ENCODE results near the gene ST8SIA6. TPM values are rescaled to one million over a fixed set of nuclear protein-coding genes. Genes with fewer than 3 reads are reported as not detected.

The ST8SIA6 gene
- total RNA-seq, 2 experiments from 2014 or later, result not detected

- Histone ChIP-seq H3K36me3 (ENCODE audit: insufficient read depth, low read length) (no peaks in the 10 kb centered on the region), H3K79me2 (ENCODE audit: insufficient read depth, low read depth, low read length) (no peaks in the 10 kb centered on the region), H3K4me1 (ENCODE audit: insufficient read depth, low read length, poor library complexity, severe bottlenecking) (no peaks in the 10 kb centered on the region), H3K4me2 (ENCODE audit: low read length) (no peak overlapping the region), H3K27ac (ENCODE audit: low read depth, low read length, poor library complexity, severe bottlenecking) (no peak overlapping the region), H3K9me2 (ENCODE audit: insufficient read depth, low read length) (0 out of 2 replicates have a peak, but pooled peaks cover 4% of the 10 kb centered on the region), H3K9me3 (ENCODE audit: low read length) (no peaks in the 10 kb centered on the region), H4K20me1 (ENCODE audit: insufficient read depth, low read length) (no peaks in the 10 kb centered on the region), H3K4me3 (ENCODE audit: low read depth, low read length, poor library complexity, severe bottlenecking) (no peak overlapping the region), H2AFZ (ENCODE audit: low read length) (no peak overlapping the region)
- no TSS peak for BruUV-seq (replicated peaks)
- no peak for TF ChIP-seq EZH2phosphoT487 (IDR thresholded peaks at IDR 0.05; ENCODE audit: borderline replicate concordance, low read depth, low read length)
- TF ChIP-seq CTCF (conservative IDR thresholded peaks at IDR 0.05; ENCODE audit: low read length), result no peak
- POLR2A ChIA-PET, result interaction anchor here (0.6 kb wide), 1 partner anchor 35 kb away, joined by 3 read pairs; no protein-coding TSS in a partner anchor
- no peak for DNase-seq (ENCODE audit: low spot score)
- intact Hi-C loops (cut with micrococcal nuclease; ENCODE audit: unreplicated experiment), result no loop called here
- CTCF ChIA-PET (ENCODE audit: unreplicated experiment), result no interaction called here
Measured at GRCh38 chr10:17282311-17282710, 172.1 kb downstream of the ST8SIA6 start.

GRCh38 chr10:17278607-17279240, 175.7 kb downstream of the ST8SIA6 start:
- Histone ChIP-seq H3K79me2 (ENCODE audit: insufficient read depth, low read depth, low read length) (no peaks in the 10 kb centered on the region), H2AFZ (ENCODE audit: low read length) (no peak overlapping the region), H3K4me3 (ENCODE audit: low read depth, low read length, poor library complexity, severe bottlenecking) (no peak overlapping the region), H4K20me1 (ENCODE audit: insufficient read depth, low read length) (no peaks in the 10 kb centered on the region), H3K4me1 (ENCODE audit: insufficient read depth, low read length, poor library complexity, severe bottlenecking) (no peaks in the 10 kb centered on the region), H3K27ac (ENCODE audit: low read depth, low read length, poor library complexity, severe bottlenecking) (no peak overlapping the region), H3K9me2 (ENCODE audit: insufficient read depth, low read length) (0 out of 2 replicates have a peak, but pooled peaks cover 4% of the 10 kb centered on the region), H3K9me3 (ENCODE audit: low read length) (no peaks in the 10 kb centered on the region), H3K4me2 (ENCODE audit: low read length) (no peak overlapping the region), H3K36me3 (ENCODE audit: insufficient read depth, low read length) (no peaks in the 10 kb centered on the region)
- DNase-seq (ENCODE audit: low spot score), result no peak
- POLR2A ChIA-PET, result no interaction called here
- BruUV-seq (replicated peaks), result no TSS peak
- CTCF ChIA-PET (ENCODE audit: unreplicated experiment), result no interaction called here
- intact Hi-C loops (cut with micrococcal nuclease; ENCODE audit: unreplicated experiment), result no loop called here
- no peak for TF ChIP-seq EZH2phosphoT487 (IDR thresholded peaks at IDR 0.05; ENCODE audit: borderline replicate concordance, low read depth, low read length)
- TF ChIP-seq CTCF (conservative IDR thresholded peaks at IDR 0.05; ENCODE audit: low read length), result no peak

GRCh38 chr10:17276756-17277424, 177.5 kb downstream of the ST8SIA6 start:
- no peak overlapping the region for H3K4me3 ChIP-seq (ENCODE audit: low read depth, low read length, poor library complexity, severe bottlenecking)
- H3K27ac ChIP-seq (ENCODE audit: low read depth, low read length, poor library complexity, severe bottlenecking), result no peak overlapping the region
- POLR2A ChIA-PET, result interaction anchor here (0.5 kb wide), 1 partner anchor 1615 kb away, joined by 5 read pairs; no protein-coding TSS in a partner anchor
- H4K20me1 ChIP-seq (ENCODE audit: insufficient read depth, low read length), result no peaks in the 10 kb centered on the region
- no peaks in the 10 kb centered on the region for H3K9me3 ChIP-seq (ENCODE audit: low read length)
- TF ChIP-seq CTCF (conservative IDR thresholded peaks at IDR 0.05; ENCODE audit: low read length) (no peak), EZH2phosphoT487 (IDR thresholded peaks at IDR 0.05; ENCODE audit: borderline replicate concordance, low read depth, low read length) (no peak)
- no peak overlapping the region for H2AFZ ChIP-seq (ENCODE audit: low read length)
- no peaks in the 10 kb centered on the region for H3K36me3 ChIP-seq (ENCODE audit: insufficient read depth, low read length)
- CTCF ChIA-PET (ENCODE audit: unreplicated experiment), result no interaction called here
- H3K4me2 ChIP-seq (ENCODE audit: low read length), result no peak overlapping the region
- 0 out of 2 replicates have a peak, but pooled peaks cover 4% of the 10 kb centered on the region for H3K9me2 ChIP-seq (ENCODE audit: insufficient read depth, low read length)
- no peaks in the 10 kb centered on the region for H3K4me1 ChIP-seq (ENCODE audit: insufficient read depth, low read length, poor library complexity, severe bottlenecking)
- H3K79me2 ChIP-seq (ENCODE audit: insufficient read depth, low read depth, low read length), result no peaks in the 10 kb centered on the region
- intact Hi-C loops (cut with micrococcal nuclease; ENCODE audit: unreplicated experiment), result no loop called here
- no TSS peak for BruUV-seq (replicated peaks)
- DNase-seq (ENCODE audit: low spot score), result no peak
